ENCODE data around the gene CLGN. TPM values are rescaled to one million over a fixed set of nuclear protein-coding genes. Genes with fewer than 3 reads are reported as not detected.

Gene CLGN
- total RNA-seq (2022; extraction: Qiagen RNA extraction) = 4.5 to 6.3 TPM (median 5.0 TPM) in 5 replicates

GRCh38 chr4:140427106-140427918 is at the start of gene CLGN:
Gene CLGN, minus strand, starts transcription at chr4:140427648. Its CDS starts 14,570 bp downstream, at chr4:140413078.

GRCh38 chr4:140373328-140374129 is 53.9 kb downstream of the CLGN start, which contains the start of gene SCOC:
Gene SCOC, plus strand, starts transcription at chr4:140373646. Its CDS starts 5,525 bp downstream, at chr4:140379171.

Other genes with a start within 250 kb of the CLGN start
- gene SCOC, start 54.0 kb downstream of the CLGN start, total RNA-seq (2022; extraction: Qiagen RNA extraction) = 25.4 to 34.7 TPM (median 31.2 TPM) in 5 replicates
- gene MGAT4D, start 70.6 kb upstream of the CLGN start, total RNA-seq (2022; extraction: Qiagen RNA extraction) = not detected in 5 replicates
- 7.1 to 11.5 TPM (median 9.3 TPM) in 5 replicates for gene ELMOD2, start 96.5 kb upstream of the CLGN start, total RNA-seq (2022; extraction: Qiagen RNA extraction)
- 0.03 to 0.14 TPM (median 0.05 TPM) in 4 of 5 replicates, not detected in the other for gene UCP1, start 141.3 kb upstream of the CLGN start, total RNA-seq (2022; extraction: Qiagen RNA extraction)

Measured in A549 treated with AZD2906 at 1 μM for 4 hours (cell line).